Fibroblast of skin of scalp (primary cell): ENCODE data around the gene RTP3.
A peak's percentile ranks its signal among the peaks of the same experiment; 100 is the strongest.
"Not testable (repeated sequence)": the region's sequence is repeated elsewhere in the genome, so short reads cannot be mapped to it uniquely, and the experiment has no call there.

Experiments
- DNase-seq: peaks from one replicate; pipeline ENCODE4 v3.0.0-alpha.2; 2013

The RTP3 gene

GRCh38 chr3:46491089-46492070 is 6.4 kb upstream of the RTP3 start:
- no peak for DNase-seq

GRCh38 chr3:46492890-46493547 is 4.8 kb upstream of the RTP3 start:
- DNase-seq = no peak

- not testable (repeated sequence) for DNase-seq
These were observed 3.3 kb upstream of the RTP3 start for GRCh38 chr3:46494491-46494890.

- peak; percentile 80 for DNase-seq
These were observed 1.8 kb upstream of the RTP3 start for GRCh38 chr3:46495901-46496456.

GRCh38 chr3:46496746-46497555 is 825 bp upstream of the RTP3 start:
- DNase-seq = peak; percentile 29

- no peak for DNase-seq
These were observed 1.2 kb downstream of the RTP3 start for GRCh38 chr3:46498916-46499519.

GRCh38 chr3:46500656-46501635 is 3.2 kb downstream of the RTP3 start:
- DNase-seq = peak; percentile 50

- no peak for DNase-seq
These were observed 3.9 kb downstream of the RTP3 start for GRCh38 chr3:46501702-46502101.

- DNase-seq = no peak
These were observed 5.6 kb downstream of the RTP3 start for GRCh38 chr3:46503200-46503874.

- DNase-seq = no peak
These were observed 7.0 kb downstream of the RTP3 start for GRCh38 chr3:46504789-46505188.

- DNase-seq = no peak
These were observed 8.2 kb downstream of the RTP3 start for GRCh38 chr3:46505953-46506352.

- DNase-seq = no peak
These were observed 8.8 kb downstream of the RTP3 start for GRCh38 chr3:46506526-46506925.

GRCh38 chr3:46508850-46509591 is 11.2 kb downstream of the RTP3 start:
- DNase-seq = no peak

GRCh38 chr3:46509661-46510187 is 11.9 kb downstream of the RTP3 start:
- DNase-seq = no peak

- no peak for DNase-seq
These were observed 14.5 kb downstream of the RTP3 start for GRCh38 chr3:46512191-46512749.

GRCh38 chr3:46516521-46516920 is 18.7 kb downstream of the RTP3 start:
- no peak for DNase-seq

- DNase-seq = peak; percentile 84
These were observed 19.4 kb downstream of the RTP3 start for GRCh38 chr3:46517016-46517783.

GRCh38 chr3:46517784-46518181 is 20.0 kb downstream of the RTP3 start:
- no peak for DNase-seq
